HG03045 (cell line): ENCODE results near the gene AARS2.

Source experiments
- ATAC-seq: cut with Tn5 transposase; IDR thresholded peaks from one replicate; pipeline ENCODE4 v1.9.1; 2021; ENCODE audit warnings: mild to moderate bottlenecking, moderate library complexity; ENCODE audit not compliant: unreplicated experiment

The AARS2 gene

DNA sequence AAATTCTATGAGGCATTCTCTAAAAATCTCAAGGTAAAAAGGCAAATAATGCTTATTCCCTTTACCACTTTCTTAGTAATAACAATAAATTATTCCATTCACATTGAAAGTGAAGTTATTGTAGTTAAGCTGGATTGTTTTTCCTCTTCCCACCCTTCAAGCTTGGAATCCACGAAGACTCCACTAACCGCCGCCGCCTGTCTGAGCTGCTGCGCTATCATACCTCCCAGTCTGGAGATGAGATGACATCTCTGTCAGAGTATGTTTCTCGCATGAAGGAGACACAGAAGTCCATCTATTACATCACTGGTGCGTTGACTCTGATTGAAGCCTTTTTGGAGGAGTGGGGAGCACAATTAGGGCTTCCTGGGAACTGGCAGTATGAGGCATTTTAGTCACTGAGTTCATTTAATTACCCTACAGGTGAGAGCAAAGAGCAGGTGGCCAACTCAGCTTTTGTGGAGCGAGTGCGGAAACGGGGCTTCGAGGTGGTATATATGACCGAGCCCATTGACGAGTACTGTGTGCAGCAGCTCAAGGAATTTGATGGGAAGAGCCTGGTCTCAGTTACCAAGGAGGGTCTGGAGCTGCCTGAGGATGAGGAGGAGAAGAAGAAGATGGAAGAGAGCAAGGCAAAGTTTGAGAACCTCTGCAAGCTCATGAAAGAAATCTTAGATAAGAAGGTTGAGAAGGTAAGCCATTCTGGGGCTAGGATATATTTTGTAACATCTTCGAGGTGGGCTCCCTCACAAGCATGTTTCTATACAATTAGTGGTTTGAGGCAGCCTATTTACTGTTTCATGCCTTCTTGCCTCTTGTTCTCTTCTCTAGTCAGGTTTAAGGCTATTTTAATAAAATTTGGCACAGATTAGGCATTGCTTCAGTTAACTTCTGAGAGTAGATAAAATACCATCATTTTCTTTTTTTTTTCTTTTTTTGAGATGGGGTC lies 61.3 kb downstream of the AARS2 start:
- no peak for ATAC-seq

DNA sequence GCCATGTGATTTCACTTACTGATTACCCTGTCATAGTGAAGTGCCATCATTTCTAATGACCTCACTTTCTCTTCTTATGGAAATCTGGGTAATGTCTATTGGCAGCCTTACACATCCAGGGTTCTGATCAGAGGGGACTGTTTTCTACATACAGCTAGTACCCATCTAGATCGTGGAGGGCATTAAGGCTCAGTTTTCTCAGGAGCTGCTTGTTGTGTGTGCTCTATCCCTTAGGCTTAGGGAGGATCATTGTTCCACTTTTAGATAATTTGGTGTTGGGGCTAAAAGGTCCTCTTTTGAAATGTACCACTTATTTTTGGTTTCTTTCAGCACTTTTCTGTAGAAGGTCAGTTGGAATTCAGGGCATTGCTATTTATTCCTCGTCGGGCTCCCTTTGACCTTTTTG lies 62.4 kb downstream of the AARS2 start:
- no peak for ATAC-seq

DNA sequence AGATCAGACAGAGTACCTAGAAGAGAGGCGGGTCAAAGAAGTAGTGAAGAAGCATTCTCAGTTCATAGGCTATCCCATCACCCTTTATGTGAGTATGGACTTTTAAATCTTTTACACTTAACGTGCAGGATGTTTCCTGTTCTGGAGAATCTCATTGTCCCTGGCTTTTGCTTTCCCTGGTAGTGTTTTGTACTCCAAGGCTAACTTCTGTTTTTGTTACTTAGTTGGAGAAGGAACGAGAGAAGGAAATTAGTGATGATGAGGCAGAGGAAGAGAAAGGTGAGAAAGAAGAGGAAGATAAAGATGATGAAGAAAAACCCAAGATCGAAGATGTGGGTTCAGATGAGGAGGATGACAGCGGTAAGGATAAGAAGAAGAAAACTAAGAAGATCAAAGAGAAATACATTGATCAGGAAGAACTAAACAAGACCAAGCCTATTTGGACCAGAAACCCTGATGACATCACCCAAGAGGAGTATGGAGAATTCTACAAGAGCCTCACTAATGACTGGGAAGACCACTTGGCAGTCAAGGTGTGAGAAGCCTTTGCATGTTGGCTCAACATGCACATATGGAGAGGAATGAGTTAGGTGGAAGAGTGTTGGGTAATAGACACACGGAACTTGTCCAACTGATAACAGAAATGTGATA lies 63.0 kb downstream of the AARS2 start:
- ATAC-seq, result no peak
